ENCODE data around the gene PHF13. TPM values are rescaled to one million over a fixed set of nuclear protein-coding genes. Genes with fewer than 3 reads are reported as not detected.

PHF13 gene
- total and polyA plus RNA-seq, 9 of the 15 experiments (the other 6 are each of a cell fraction or from before 2014, with no cell fraction given), result 1.8 to 36.1 (median 11.7) TPM

DNA sequence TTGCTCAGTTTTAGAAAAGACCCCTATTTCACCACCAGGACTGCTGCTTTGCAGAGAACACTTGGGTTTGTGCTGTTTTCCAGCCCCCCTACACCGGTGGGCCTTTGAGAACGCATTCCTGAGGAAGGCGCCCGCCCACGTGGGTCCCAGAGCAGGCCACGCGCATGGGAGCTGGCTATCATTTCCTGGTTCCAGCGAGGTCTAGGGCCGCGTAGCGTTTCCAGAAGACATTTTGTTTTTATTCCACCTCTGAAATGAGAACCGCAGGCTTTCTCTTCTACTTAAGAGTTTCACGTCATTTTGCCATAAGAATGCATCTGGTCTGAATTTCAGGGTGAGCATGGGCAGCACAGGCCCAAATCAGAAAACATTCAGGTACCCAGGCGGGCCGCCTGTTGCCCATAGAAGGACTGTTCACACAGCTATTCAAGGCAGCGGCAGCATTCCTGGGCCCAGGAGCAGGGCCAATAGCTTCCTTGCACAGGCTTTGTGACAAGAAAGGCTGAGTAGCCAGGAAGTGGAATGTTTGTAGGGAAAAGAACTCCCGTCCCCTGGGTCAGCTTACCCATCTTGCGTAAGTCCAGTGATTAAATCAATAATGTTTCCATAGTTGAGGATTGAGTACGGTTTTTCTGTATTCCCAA is 9.5 kb upstream of the PHF13 start (continued):
- TF ChIP-seq XRCC4 (IDR thresholded peaks at IDR 0.05; ENCODE audit: extremely low read depth, insufficient read depth, insufficient read length) (no peak), HCFC1 (IDR thresholded peaks at IDR 0.05; ENCODE audit: low read depth, low read length) (peak; percentile 47; the same call in 1 of the 2 replicates), PHF8 (IDR thresholded peaks at IDR 0.05; ENCODE audit: borderline replicate concordance, low read length) (peak; percentile 12; the same call in 1 of the 2 replicates), HSF4 (CRISPR knock-in tag; IDR thresholded peaks at IDR 0.05; ENCODE audit: borderline replicate concordance) (no peak), POU5F1 (IDR thresholded peaks at IDR 0.05; ENCODE audit: borderline replicate concordance, low read depth, low read length, partially characterized antibody) (peak; percentile 55), HIVEP1 (CRISPR knock-in tag; IDR thresholded peaks at IDR 0.05) (no peak), SAFB2 (IDR thresholded peaks at IDR 0.05; ENCODE audit: borderline replicate concordance, low read depth, low read length, severe bottlenecking) (no peak), TAF15 (IDR thresholded peaks at IDR 0.05; ENCODE audit: low read depth, low read length) (no peak), HOXB6 (CRISPR knock-in tag; IDR thresholded peaks at IDR 0.05; ENCODE audit: borderline replicate concordance) (no peak), ZNF140 (CRISPR knock-in tag; IDR thresholded peaks at IDR 0.05) (no peak), ZKSCAN1 (IDR thresholded peaks at IDR 0.05; ENCODE audit: low read depth, low read length) (no peak), L3MBTL2 (IDR thresholded peaks at IDR 0.05) (peak; percentile 97), CEBPG (CRISPR knock-in tag; IDR thresholded peaks at IDR 0.05) (0 out of 2 replicates have a peak, but pooled peaks have one; percentile 19), CEBPG (tag; conservative IDR thresholded peaks at IDR 0.05 in 1 of 2, IDR thresholded peaks at IDR 0.05 in 1 of 2) (0 out of 4 replicates have a peak, but pooled peaks have one; percentile 32 to 35), TFAM (CRISPR knock-in tag; conservative IDR thresholded peaks at IDR 0.05) (no peak), BRD4 (IDR thresholded peaks at IDR 0.05) (peak; percentile 98), KDM1A (IDR thresholded peaks at IDR 0.05) (no peak), SMAD1 (IDR thresholded peaks at IDR 0.05; ENCODE audit: low read depth, low read length, partially characterized antibody) (no peak), NELFE (IDR thresholded peaks at IDR 0.05; ENCODE audit: insufficient read depth, insufficient read length) (no peak), STAT5A (IDR thresholded peaks at IDR 0.05; ENCODE audit: borderline replicate concordance, low read length) (no peak; the same call in 1 of the 2 replicates), NFRKB (IDR thresholded peaks at IDR 0.05; ENCODE audit: low read depth) (peak; percentile 98), NCOR1 (IDR thresholded peaks at IDR 0.05) (no peak; the same call in 1 of the 2 replicates), NFATC3 (IDR thresholded peaks at IDR 0.05) (no peak), ZNF184 (CRISPR knock-in tag; IDR thresholded peaks at IDR 0.05) (no peak), CREBBP (IDR thresholded peaks at IDR 0.05; ENCODE audit: low read depth, low read length) (no peak), PPARD (CRISPR knock-in tag; IDR thresholded peaks at IDR 0.05) (no peak), ZNF830 (CRISPR knock-in tag; IDR thresholded peaks at IDR 0.05) (peak; percentile 30; the same call in 1 of the 2 replicates)
- TF ChIP-seq, protein P1, sequence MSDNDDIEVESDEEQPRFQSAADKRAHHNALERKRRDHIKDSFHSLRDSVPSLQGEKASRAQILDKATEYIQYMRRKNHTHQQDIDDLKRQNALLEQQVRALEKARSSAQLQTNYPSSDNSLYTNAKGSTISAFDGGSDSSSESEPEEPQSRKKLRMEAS (CRISPR knock-in tag; IDR thresholded peaks at IDR 0.05), result peak; percentile 96
- TF ChIP-seq, protein P2, sequence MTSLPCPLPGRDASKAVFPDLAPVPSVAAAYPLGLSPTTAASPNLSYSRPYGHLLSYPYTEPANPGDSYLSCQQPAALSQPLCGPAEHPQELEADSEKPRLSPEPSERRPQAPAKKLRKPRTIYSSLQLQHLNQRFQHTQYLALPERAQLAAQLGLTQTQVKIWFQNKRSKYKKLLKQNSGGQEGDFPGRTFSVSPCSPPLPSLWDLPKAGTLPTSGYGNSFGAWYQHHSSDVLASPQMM (CRISPR knock-in tag; IDR thresholded peaks at IDR 0.05), result no peak
- TF ChIP-seq, protein P3, sequence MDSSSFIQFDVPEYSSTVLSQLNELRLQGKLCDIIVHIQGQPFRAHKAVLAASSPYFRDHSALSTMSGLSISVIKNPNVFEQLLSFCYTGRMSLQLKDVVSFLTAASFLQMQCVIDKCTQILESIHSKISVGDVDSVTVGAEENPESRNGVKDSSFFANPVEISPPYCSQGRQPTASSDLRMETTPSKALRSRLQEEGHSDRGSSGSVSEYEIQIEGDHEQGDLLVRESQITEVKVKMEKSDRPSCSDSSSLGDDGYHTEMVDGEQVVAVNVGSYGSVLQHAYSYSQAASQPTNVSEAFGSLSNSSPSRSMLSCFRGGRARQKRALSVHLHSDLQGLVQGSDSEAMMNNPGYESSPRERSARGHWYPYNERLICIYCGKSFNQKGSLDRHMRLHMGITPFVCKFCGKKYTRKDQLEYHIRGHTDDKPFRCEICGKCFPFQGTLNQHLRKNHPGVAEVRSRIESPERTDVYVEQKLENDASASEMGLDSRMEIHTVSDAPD (CRISPR knock-in tag; IDR thresholded peaks at IDR 0.05), result no peak

Data from K562 (cell line).